ENCODE measurements around the gene MELTF. TPM values are rescaled to one million over a fixed set of nuclear protein-coding genes. Genes with fewer than 3 reads are reported as not detected.

The MELTF gene
- polyA plus RNA-seq, 1 donor from 2014 or later, result 0.09 TPM

- H3K4me2 ChIP-seq (ENCODE audit: low read length), result no peak overlapping the region
- H3K27me3 ChIP-seq (ENCODE audit: insufficient read depth, low read depth, low read length), result peaks cover 51% of the 10 kb centered on the region
- H3K36me3 ChIP-seq (ENCODE audit: insufficient read depth, low read length), result no peaks in the 10 kb centered on the region
- H3F3A ChIP-seq (ENCODE audit: insufficient read depth, low read length, poor library complexity, severe bottlenecking), result no peaks in the 10 kb centered on the region
- H3K79me2 ChIP-seq (replicated peaks; ENCODE audit: insufficient read depth, low read length), result no peaks in the 10 kb centered on the region
- H2AFZ ChIP-seq (ENCODE audit: low read depth, low read length), result no peak overlapping the region
- H3K9me2 ChIP-seq (ENCODE audit: insufficient read depth, low read length), result no peaks in the 10 kb centered on the region
- peak; percentile 68 for TF ChIP-seq RAD21 (conservative IDR thresholded peaks at IDR 0.05)
- no peak for TF ChIP-seq TAF1 (IDR thresholded peaks at IDR 0.05; ENCODE audit: low read depth)
- TF ChIP-seq CTCF (IDR thresholded peaks at IDR 0.05; ENCODE audit: poor library complexity, severe bottlenecking), result peak; percentile 86
- TF ChIP-seq MXI1 (conservative IDR thresholded peaks at IDR 0.05; ENCODE audit: poor library complexity, severe bottlenecking), result peak; percentile 62
- peak; percentile 73 for TF ChIP-seq SMC3 (conservative IDR thresholded peaks at IDR 0.05; ENCODE audit: poor library complexity)
- TF ChIP-seq EP300 (conservative IDR thresholded peaks at IDR 0.05; ENCODE audit: poor library complexity, severe bottlenecking), result peak; percentile 15
- no peak for TF ChIP-seq POLR2AphosphoS5 (IDR thresholded peaks at IDR 0.05)
- TF ChIP-seq REST (IDR thresholded peaks at IDR 0.05; ENCODE audit: borderline replicate concordance), result no peak
- no peaks in the 10 kb centered on the region for H4K20me1 ChIP-seq (ENCODE audit: insufficient read depth)
- H3K9me3 ChIP-seq (ENCODE audit: low read length), result peaks cover 4% of the 10 kb centered on the region
- peak overlapping the region; percentile 64 for H3K9ac ChIP-seq (ENCODE audit: low read length)
- H3K4me3 ChIP-seq (ENCODE audit: low read length), result peak overlapping the region; percentile 88
- H3K27ac ChIP-seq (ENCODE audit: low read length), result no peak overlapping the region
Measured at GRCh38 chr3:196969660-196970546, 59.7 kb downstream of the MELTF start.

- H3K9me2 ChIP-seq (ENCODE audit: insufficient read depth, low read length), result no peaks in the 10 kb centered on the region
- H3K4me2 ChIP-seq (ENCODE audit: low read length), result no peak overlapping the region
- peak overlapping the region; percentile 24 for H2AFZ ChIP-seq (ENCODE audit: low read depth, low read length)
- peaks cover 4% of the 10 kb centered on the region for H3K9me3 ChIP-seq (ENCODE audit: low read length)
- no peak overlapping the region for H3K27ac ChIP-seq (ENCODE audit: low read length)
- peak overlapping the region; percentile 64 for H3K9ac ChIP-seq (ENCODE audit: low read length)
- no peak for TF ChIP-seq CTCF (IDR thresholded peaks at IDR 0.05; ENCODE audit: poor library complexity, severe bottlenecking)
- TF ChIP-seq TAF1 (IDR thresholded peaks at IDR 0.05; ENCODE audit: low read depth), result no peak
- no peak for TF ChIP-seq REST (IDR thresholded peaks at IDR 0.05; ENCODE audit: borderline replicate concordance)
- TF ChIP-seq EZH2 (IDR thresholded peaks at IDR 0.05; ENCODE audit: borderline replicate concordance, insufficient read depth, low read length, poor library complexity, severe bottlenecking), result no peak
- TF ChIP-seq SMC3 (conservative IDR thresholded peaks at IDR 0.05; ENCODE audit: poor library complexity), result no peak
- TF ChIP-seq POLR2AphosphoS5 (IDR thresholded peaks at IDR 0.05), result no peak
- no peak for TF ChIP-seq EP300 (conservative IDR thresholded peaks at IDR 0.05; ENCODE audit: poor library complexity, severe bottlenecking)
- TF ChIP-seq RAD21 (conservative IDR thresholded peaks at IDR 0.05), result no peak
- TF ChIP-seq MXI1 (conservative IDR thresholded peaks at IDR 0.05; ENCODE audit: poor library complexity, severe bottlenecking), result no peak
- H3K27me3 ChIP-seq (ENCODE audit: insufficient read depth, low read depth, low read length), result peaks cover 51% of the 10 kb centered on the region
- no peaks in the 10 kb centered on the region for H3K36me3 ChIP-seq (ENCODE audit: insufficient read depth, low read length)
- no peaks in the 10 kb centered on the region for H4K20me1 ChIP-seq (ENCODE audit: insufficient read depth)
- no peaks in the 10 kb centered on the region for H3F3A ChIP-seq (ENCODE audit: insufficient read depth, low read length, poor library complexity, severe bottlenecking)
- H3K79me2 ChIP-seq (replicated peaks; ENCODE audit: insufficient read depth, low read length), result no peaks in the 10 kb centered on the region
- peak overlapping the region; percentile 88 for H3K4me3 ChIP-seq (ENCODE audit: low read length)
Measured at GRCh38 chr3:196969134-196969659, 60.4 kb downstream of the MELTF start.
